HepG2 (cell line): ENCODE data around the gene PGS1. TPM values are rescaled to one million over a fixed set of nuclear protein-coding genes. Genes with fewer than 3 reads are reported as not detected.

ENCODE experiments used
- ARNTL ChIP-seq: sonication (generic); formaldehyde crosslinking; IDR thresholded peaks from 2 replicates; pipeline ENCODE4 v1.4.0; 2020; ENCODE audit warnings: mild to moderate bottlenecking, missing genetic modification reagents
- CENPT ChIP-seq: sonication (generic); formaldehyde crosslinking; IDR thresholded peaks from 2 replicates; pipeline ENCODE4 v1.8.0; 2022; ENCODE audit warnings: low read depth, mild to moderate bottlenecking, moderate library complexity, missing genetic modification reagents
- FOXO4 ChIP-seq: sonication (generic); formaldehyde crosslinking; conservative IDR thresholded peaks from 2 replicates; pipeline ENCODE4 v1.8.1; 2023; ENCODE audit warnings: missing genetic modification reagents
- GATA4 ChIP-seq: sonication (generic); IDR thresholded peaks from 2 replicates; pipeline ENCODE4 v1.6.1; 2016; ENCODE audit warnings: antibody characterized with exemption, low read depth, borderline replicate concordance
- GMEB2 ChIP-seq: IDR thresholded peaks from 2 replicates; pipeline ENCODE4 v1.6.1; 2016; ENCODE audit warnings: missing biosample characterization, missing genetic modification reagents, low read depth
- NR1H2 ChIP-seq: sonication (generic); formaldehyde crosslinking; IDR thresholded peaks from 2 replicates; pipeline ENCODE4 v1.8.1; 2022; ENCODE audit warnings: low read depth, missing genetic modification reagents, borderline replicate concordance
- NR2C2 ChIP-seq: sonication (generic); formaldehyde crosslinking; IDR thresholded peaks from 2 replicates; pipeline ENCODE4 v1.4.0; 2020; ENCODE audit warnings: missing genetic modification reagents, mild to moderate bottlenecking, moderate library complexity, borderline replicate concordance
- POLR2A ChIP-seq, 2 experiments: IDR thresholded peaks; 2 replicates each; pipeline ENCODE4 v1.6.1; 2011; ENCODE audit warnings: low read depth in 2 of 2, low read length in 2 of 2, mild to moderate bottlenecking in 1 of 2, moderate library complexity in 1 of 2; ENCODE audit not compliant: insufficient read depth in 1 of 2
- PRDM15 ChIP-seq: sonication (generic); formaldehyde crosslinking; IDR thresholded peaks from 2 replicates; pipeline ENCODE4 v1.4.0; 2020; ENCODE audit warnings: missing genetic modification reagents
- RARG ChIP-seq: sonication (generic); formaldehyde crosslinking; IDR thresholded peaks from 2 replicates; pipeline ENCODE4 v1.4.0; 2020; ENCODE audit warnings: low read depth, mild to moderate bottlenecking, missing genetic modification reagents
- RBM22 ChIP-seq: fragments of 200-400 bp; formaldehyde crosslinking; optimal IDR thresholded peaks from 2 replicates; pipeline ENCODE3; 2017; ENCODE audit warnings: mild to moderate bottlenecking, low read length, moderate library complexity
- SMAD9 ChIP-seq: sonication (generic); formaldehyde crosslinking; IDR thresholded peaks from 2 replicates; pipeline ENCODE4 v1.5.1; 2020; ENCODE audit warnings: mild to moderate bottlenecking, missing genetic modification reagents
- TBP ChIP-seq: sonication (generic); formaldehyde crosslinking; IDR thresholded peaks from 2 replicates; pipeline ENCODE4 v1.5.0; 2020; ENCODE audit warnings: missing genetic modification reagents
- ZNF205 ChIP-seq: IDR thresholded peaks from 2 replicates; pipeline ENCODE4 v1.6.1; 2018; ENCODE audit warnings: missing biosample characterization, missing genetic modification reagents
- ZNF280B ChIP-seq: sonication (generic); formaldehyde crosslinking; IDR thresholded peaks from 2 replicates; pipeline ENCODE4 v1.5.0; 2020; ENCODE audit warnings: missing genetic modification reagents, mild to moderate bottlenecking, borderline replicate concordance
- ZNF496 ChIP-seq: sonication (generic); formaldehyde crosslinking; IDR thresholded peaks from 2 replicates; pipeline ENCODE4 v1.8.1; 2023; ENCODE audit warnings: mild to moderate bottlenecking, moderate library complexity, missing genetic modification reagents; ENCODE audit not compliant: insufficient replicate concordance
- ZNF7 ChIP-seq: IDR thresholded peaks from 2 replicates; pipeline ENCODE4 v1.6.1; 2016; ENCODE audit warnings: missing biosample characterization, missing genetic modification reagents
- polyA plus RNA-seq, 8 experiments: library from polyadenylated mRNA; depleted of rRNA in 3 of 8; stranded (reverse) in 7 of 8; unstranded in 1 of 8; fragments of >200 nt; fragmentation: Illumina TruSeq in 4 of 8; extraction: Trizol in 4 of 8; gene quantifications; 2 replicates each; pipeline versions ENCODE4 v1.2.1 to v1.2.3, GENCODE V29; 2011 to 2016; ENCODE audit warnings: low read depth in 4 of 8, missing spikeins in 1 of 8, mixed read lengths in 1 of 8; ENCODE audit not compliant: insufficient read depth in 1 of 8
- total RNA-seq, 5 experiments: library from RNA; depleted of rRNA; stranded (reverse); fragments of >200 nt; fragmentation: Illumina TruSeq; extraction: Trizol; gene quantifications; 2 replicates each; pipeline ENCODE4 v1.2.3, GENCODE V29; 2016; ENCODE audit warnings: low read depth in 1 of 5
- TF ChIP-seq, protein P1 (sequence below): sonication (generic); formaldehyde crosslinking; IDR thresholded peaks from 2 replicates; pipeline ENCODE4 v1.4.0; 2020; ENCODE audit warnings: missing genetic modification reagents

PGS1 gene
- total and polyA plus RNA-seq, 2 of the 13 experiments (the other 11 are each of a cell fraction or from before 2014, with no cell fraction given): 25.9 to 31.5 TPM

DNA sequence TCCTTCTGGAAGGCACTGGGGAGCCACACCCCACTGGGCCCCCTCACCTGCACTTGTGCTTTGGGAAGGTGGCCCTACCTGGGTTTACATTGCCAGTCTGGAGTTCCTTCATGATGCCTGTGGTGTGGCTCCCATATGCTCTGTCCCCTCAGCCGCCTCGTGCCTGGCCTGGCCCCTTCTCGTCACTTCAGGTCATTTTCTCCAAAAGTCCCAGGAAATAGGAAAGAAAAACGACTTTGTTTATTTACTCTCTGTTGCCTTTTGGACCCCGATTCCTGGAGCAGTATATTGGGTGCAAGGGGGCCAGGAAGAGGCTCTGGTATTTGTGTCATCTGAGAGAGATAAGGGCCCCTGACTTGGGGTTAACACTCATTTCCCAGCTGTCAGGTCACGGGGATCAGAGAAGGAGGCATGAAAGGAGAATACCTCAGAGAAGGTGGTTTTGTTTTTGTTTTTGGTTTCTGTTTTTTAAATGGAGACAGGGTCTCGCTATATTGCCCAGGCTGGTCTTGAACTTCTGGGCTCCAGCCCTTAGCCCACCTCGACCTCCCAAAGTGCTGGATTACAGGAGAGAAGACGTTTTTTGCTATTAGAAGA lies 23.3 kb upstream of the PGS1 start (continued):
- TF ChIP-seq GMEB2 (CRISPR knock-in tag) (no peak), CENPT (no peak), ZNF496 (CRISPR knock-in tag) (no peak), FOXO4 (CRISPR knock-in tag) (no peak), TBP (CRISPR knock-in tag) (no peak), SMAD9 (CRISPR knock-in tag) (no peak), ARNTL (CRISPR knock-in tag) (peak; percentile 36; the same call in 1 of the 2 replicates), PRDM15 (CRISPR knock-in tag) (no peak), ZNF280B (CRISPR knock-in tag) (no peak), ZNF205 (no peak), NR1H2 (CRISPR knock-in tag) (no peak), RARG (CRISPR knock-in tag) (no peak), RBM22 (no peak), GATA4 (peak; percentile 73; the same call in 1 of the 2 replicates), ZNF7 (CRISPR knock-in tag) (no peak), POLR2A (IDR thresholded peaks at IDR 0.05; ENCODE audit: insufficient read depth in 1 of 2, low read depth in 2 of 2, low read length in 2 of 2) (no peak), NR2C2 (no peak)
- TF ChIP-seq, protein P1, sequence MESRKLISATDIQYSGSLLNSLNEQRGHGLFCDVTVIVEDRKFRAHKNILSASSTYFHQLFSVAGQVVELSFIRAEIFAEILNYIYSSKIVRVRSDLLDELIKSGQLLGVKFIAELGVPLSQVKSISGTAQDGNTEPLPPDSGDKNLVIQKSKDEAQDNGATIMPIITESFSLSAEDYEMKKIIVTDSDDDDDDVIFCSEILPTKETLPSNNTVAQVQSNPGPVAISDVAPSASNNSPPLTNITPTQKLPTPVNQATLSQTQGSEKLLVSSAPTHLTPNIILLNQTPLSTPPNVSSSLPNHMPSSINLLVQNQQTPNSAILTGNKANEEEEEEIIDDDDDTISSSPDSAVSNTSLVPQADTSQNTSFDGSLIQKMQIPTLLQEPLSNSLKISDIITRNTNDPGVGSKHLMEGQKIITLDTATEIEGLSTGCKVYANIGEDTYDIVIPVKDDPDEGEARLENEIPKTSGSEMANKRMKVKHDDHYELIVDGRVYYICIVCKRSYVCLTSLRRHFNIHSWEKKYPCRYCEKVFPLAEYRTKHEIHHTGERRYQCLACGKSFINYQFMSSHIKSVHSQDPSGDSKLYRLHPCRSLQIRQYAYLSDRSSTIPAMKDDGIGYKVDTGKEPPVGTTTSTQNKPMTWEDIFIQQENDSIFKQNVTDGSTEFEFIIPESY (CRISPR knock-in tag): no peak
